OCI-LY1 (cell line): ENCODE measurements around the gene LRP1.

ENCODE experiments used
- H2AFZ ChIP-seq: fragments of 200-600 bp; sonication (generic), shearing (Covaris generic); 2 replicates; pipeline ENCODE4 v1.6.0; 2014; ENCODE audit warnings: antibody characterized with exemption, mild to moderate bottlenecking, low read length
- H3F3A ChIP-seq: fragments of 200-600 bp; sonication (generic), shearing (Covaris generic); 2 replicates; pipeline ENCODE4 v1.6.0; 2014; ENCODE audit warnings: mild to moderate bottlenecking, antibody characterized with exemption, low read length, moderate library complexity; ENCODE audit not compliant: insufficient read depth
- H3K27ac ChIP-seq: fragments of 200-600 bp; sonication (generic); 2 replicates; pipeline ENCODE4 v1.5.1; 2014; ENCODE audit warnings: low read length, mixed run types, mild to moderate bottlenecking, low read depth; ENCODE audit not compliant: poor library complexity, severe bottlenecking
- H3K27me3 ChIP-seq: fragments of 200-600 bp; sonication (generic); 2 replicates; pipeline ENCODE4 v1.6.0; 2014; ENCODE audit warnings: antibody characterized with exemption, mild to moderate bottlenecking, low read length, moderate library complexity; ENCODE audit not compliant: insufficient read depth
- H3K36me3 ChIP-seq: fragments of 200-600 bp; sonication (generic); 2 replicates; pipeline ENCODE4 v1.6.1; 2014; ENCODE audit warnings: mild to moderate bottlenecking, antibody characterized with exemption, low read length, moderate library complexity, mixed read lengths; ENCODE audit not compliant: insufficient read depth
- H3K4me1 ChIP-seq: fragments of 200-600 bp; sonication (generic); 2 replicates; pipeline ENCODE4 v1.5.1; 2014; ENCODE audit warnings: mild to moderate bottlenecking, low read length, moderate library complexity; ENCODE audit not compliant: insufficient read depth, severe bottlenecking
- H3K4me2 ChIP-seq: fragments of 200-600 bp; sonication (generic), shearing (Covaris generic); 2 replicates; pipeline ENCODE4 v1.6.1; 2014; ENCODE audit warnings: low read length
- H3K4me3 ChIP-seq: fragments of 200-600 bp; sonication (generic); 2 replicates; pipeline ENCODE4 v1.5.1; 2014; ENCODE audit warnings: low read length, low read depth, mild to moderate bottlenecking, mixed read lengths; ENCODE audit not compliant: poor library complexity, severe bottlenecking
- H3K79me2 ChIP-seq: fragments of 200-600 bp; shearing (Covaris generic); 2 replicates; pipeline ENCODE4 v1.6.1; 2016; ENCODE audit warnings: mixed run types, low read length, mixed read lengths; ENCODE audit not compliant: insufficient read depth
- H3K9ac ChIP-seq: fragments of 200-600 bp; sonication (generic), shearing (Covaris generic); 2 replicates; pipeline ENCODE4 v1.6.1; 2014; ENCODE audit warnings: mild to moderate bottlenecking, low read length, mixed read lengths
- H3K9me2 ChIP-seq: fragments of 200-600 bp; sonication (generic), shearing (Covaris generic); 2 replicates; pipeline ENCODE4 v1.6.1; 2014; ENCODE audit warnings: low read depth, mild to moderate bottlenecking, low read length, mixed read lengths
- H3K9me3 ChIP-seq: fragments of 200-600 bp; shearing (Covaris generic); 2 replicates; pipeline ENCODE4 v1.6.1; 2014; ENCODE audit warnings: low read length, mixed read lengths
- H4K20me1 ChIP-seq: fragments of 200-600 bp; sonication (generic), shearing (Covaris generic); 2 replicates; pipeline ENCODE4 v1.6.0; 2016; ENCODE audit warnings: mild to moderate bottlenecking, low read length; ENCODE audit not compliant: insufficient read depth
- EZH2 ChIP-seq: fragments of 200-600 bp; sonication (generic), shearing (Covaris generic); IDR thresholded peaks from 2 replicates; pipeline ENCODE4 v1.8.0; 2017; ENCODE audit warnings: borderline replicate concordance, mixed run types, mild to moderate bottlenecking, antibody characterized with exemption, low read length, moderate library complexity, mixed read lengths
- TF ChIP-seq, protein P1 (sequence below): fragments of 200-600 bp; sonication (generic), shearing (Covaris generic); IDR thresholded peaks from 2 replicates; pipeline ENCODE4 v1.5.1; 2017; ENCODE audit warnings: mild to moderate bottlenecking, antibody characterized with exemption, low read length, moderate library complexity, mixed read lengths

LRP1 gene

DNA sequence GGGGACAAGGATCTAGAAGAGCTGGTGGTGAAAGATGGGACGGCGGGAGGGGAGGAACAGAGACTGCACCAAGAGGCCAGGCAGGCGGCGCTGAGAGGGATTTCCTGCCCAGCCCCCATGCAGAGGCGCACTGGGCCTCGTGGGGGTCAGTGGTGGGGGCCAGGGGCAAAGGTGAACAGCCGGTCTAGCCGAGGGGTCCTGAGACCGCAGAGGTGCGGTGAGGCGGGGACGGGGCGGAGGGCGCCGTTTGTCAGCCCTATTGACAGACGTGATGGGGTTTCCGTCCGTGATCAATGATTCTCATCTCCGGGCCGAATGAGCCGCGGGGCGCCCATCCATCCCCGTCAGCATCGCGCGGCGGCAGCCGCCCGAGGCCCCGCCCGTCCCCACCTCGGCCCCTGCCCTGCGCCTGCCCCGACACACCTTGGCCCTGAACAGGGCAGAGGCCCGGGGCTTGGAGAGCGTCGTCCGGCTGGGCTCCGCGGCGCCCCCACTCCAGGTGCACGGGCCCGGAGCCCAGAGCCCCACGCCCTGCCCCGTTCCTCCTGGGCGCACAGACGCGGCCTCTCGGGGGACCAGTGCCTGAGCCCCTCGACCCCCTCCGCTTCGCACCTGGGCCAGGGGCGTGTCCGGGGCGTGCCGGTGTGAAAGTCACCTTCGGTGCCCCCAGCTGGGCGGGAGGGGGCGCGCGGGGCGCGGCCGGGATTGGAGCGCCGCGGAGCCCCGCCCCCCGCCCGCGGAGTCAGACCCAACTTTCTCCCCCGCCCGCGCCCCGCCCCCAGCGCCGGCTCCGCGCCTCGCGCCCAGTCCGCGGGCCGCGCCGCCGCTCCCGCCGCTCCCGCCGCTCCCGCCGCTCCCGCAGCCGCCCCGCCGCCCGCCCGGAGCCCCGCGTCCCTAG lies 88.0 kb downstream of the LRP1 start, which contains the start of gene NXPH4:
TSS of gene NXPH4 (plus strand) at position 781 of the 898 bp plus-strand sequence. CDS start 176 bp downstream, outside the sequence.
- H3K9me3 ChIP-seq, result no peaks in the 10 kb centered on the region
- H3K4me2 ChIP-seq, result peak within 1 kb of the TSS; percentile 90
- peak within 1 kb of the TSS; percentile 73 for H3K4me3 ChIP-seq
- H3K9ac ChIP-seq, result peak within 1 kb of the TSS; percentile 80
- no peaks in the 10 kb centered on the region for H3F3A ChIP-seq
- H3K36me3 ChIP-seq, result no peaks in the 10 kb centered on the region
- no peak within 1 kb of the TSS for H2AFZ ChIP-seq
- peak within 1 kb of the TSS; percentile 63 for H3K27ac ChIP-seq
- peaks cover 4% of the 10 kb centered on the region; the same call in 1 of the 2 replicates for H3K27me3 ChIP-seq
- TF ChIP-seq, protein P1, sequence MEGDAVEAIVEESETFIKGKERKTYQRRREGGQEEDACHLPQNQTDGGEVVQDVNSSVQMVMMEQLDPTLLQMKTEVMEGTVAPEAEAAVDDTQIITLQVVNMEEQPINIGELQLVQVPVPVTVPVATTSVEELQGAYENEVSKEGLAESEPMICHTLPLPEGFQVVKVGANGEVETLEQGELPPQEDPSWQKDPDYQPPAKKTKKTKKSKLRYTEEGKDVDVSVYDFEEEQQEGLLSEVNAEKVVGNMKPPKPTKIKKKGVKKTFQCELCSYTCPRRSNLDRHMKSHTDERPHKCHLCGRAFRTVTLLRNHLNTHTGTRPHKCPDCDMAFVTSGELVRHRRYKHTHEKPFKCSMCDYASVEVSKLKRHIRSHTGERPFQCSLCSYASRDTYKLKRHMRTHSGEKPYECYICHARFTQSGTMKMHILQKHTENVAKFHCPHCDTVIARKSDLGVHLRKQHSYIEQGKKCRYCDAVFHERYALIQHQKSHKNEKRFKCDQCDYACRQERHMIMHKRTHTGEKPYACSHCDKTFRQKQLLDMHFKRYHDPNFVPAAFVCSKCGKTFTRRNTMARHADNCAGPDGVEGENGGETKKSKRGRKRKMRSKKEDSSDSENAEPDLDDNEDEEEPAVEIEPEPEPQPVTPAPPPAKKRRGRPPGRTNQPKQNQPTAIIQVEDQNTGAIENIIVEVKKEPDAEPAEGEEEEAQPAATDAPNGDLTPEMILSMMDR, result no peak
- no peak for TF ChIP-seq EZH2
- H3K9me2 ChIP-seq, result no peaks in the 10 kb centered on the region
- H3K79me2 ChIP-seq, result no peaks in the 10 kb centered on the region
- H3K4me1 ChIP-seq, result peaks cover 80% of the 10 kb centered on the region
- no peaks in the 10 kb centered on the region for H4K20me1 ChIP-seq

- Histone ChIP-seq H3K4me2 (peak overlapping the region; percentile 90), H3K79me2 (no peaks in the 10 kb centered on the region), H2AFZ (no peak overlapping the region), H3K9ac (peak overlapping the region; percentile 80), H3K36me3 (no peaks in the 10 kb centered on the region), H3K9me3 (no peaks in the 10 kb centered on the region), H4K20me1 (no peaks in the 10 kb centered on the region), H3K4me3 (peak overlapping the region; percentile 73), H3K4me1 (peaks cover 75% of the 10 kb centered on the region), H3K9me2 (no peaks in the 10 kb centered on the region), H3K27me3 (peaks cover 4% of the 10 kb centered on the region; the same call in 1 of the 2 replicates), H3F3A (no peaks in the 10 kb centered on the region), H3K27ac (peak overlapping the region; percentile 6)
- TF ChIP-seq, protein P1, result no peak
- TF ChIP-seq EZH2, result no peak
Observed at GRCh38 chr12:57216921-57217879, 88.9 kb downstream of the LRP1 start.

- Histone ChIP-seq H3K36me3 (no peaks in the 10 kb centered on the region), H2AFZ (no peak overlapping the region), H3K9me2 (no peaks in the 10 kb centered on the region), H4K20me1 (no peaks in the 10 kb centered on the region), H3F3A (no peaks in the 10 kb centered on the region), H3K4me1 (peaks cover 72% of the 10 kb centered on the region), H3K9ac (peak overlapping the region; percentile 80; the same call in 1 of the 2 replicates), H3K4me3 (peak overlapping the region; percentile 73), H3K4me2 (peak overlapping the region; percentile 90), H3K9me3 (no peaks in the 10 kb centered on the region), H3K27me3 (peaks cover 4% of the 10 kb centered on the region; the same call in 1 of the 2 replicates), H3K79me2 (no peaks in the 10 kb centered on the region), H3K27ac (no peak overlapping the region)
- TF ChIP-seq EZH2, result no peak
- TF ChIP-seq, protein P1, result no peak
Observed at GRCh38 chr12:57218030-57218853, 90.0 kb downstream of the LRP1 start.
